Midbrain (tissue), 1 donor: ENCODE measurements around the gene KCNIP4.
"Not testable (repeated sequence)": the region's sequence is repeated elsewhere in the genome, so short reads cannot be mapped to it uniquely, and the experiment has no call there.

Source experiments
- DNase-seq: peaks from one replicate; lab custom pipeline; 2025; lab: John Stamatoyannopoulos, UW

Gene KCNIP4

GRCh38 chr4:21366312-21366711 lies 582.3 kb downstream of the KCNIP4 start:
- no peak for DNase-seq

- no peak for DNase-seq
Observed at GRCh38 chr4:21363701-21364100, 584.9 kb downstream of the KCNIP4 start.

GRCh38 chr4:21352354-21352753 lies 596.2 kb downstream of the KCNIP4 start:
- not testable (repeated sequence) for DNase-seq

- no peak for DNase-seq
Observed at GRCh38 chr4:21347142-21347541, 601.4 kb downstream of the KCNIP4 start.

- DNase-seq: no peak
Observed at GRCh38 chr4:21327976-21328700, 620.4 kb downstream of the KCNIP4 start.

GRCh38 chr4:21320034-21320433 lies 628.5 kb downstream of the KCNIP4 start:
- no peak for DNase-seq

- no peak for DNase-seq
Observed at GRCh38 chr4:21307709-21308108, 640.9 kb downstream of the KCNIP4 start.

GRCh38 chr4:21304540-21304887 lies 644.1 kb downstream of the KCNIP4 start:
- no peak for DNase-seq

- DNase-seq: no peak
Observed at GRCh38 chr4:21290562-21290961, 658.0 kb downstream of the KCNIP4 start.

- DNase-seq: no peak
Observed at GRCh38 chr4:21276046-21276445, 672.5 kb downstream of the KCNIP4 start.

- no peak for DNase-seq
Observed at GRCh38 chr4:21271439-21272052, 677.0 kb downstream of the KCNIP4 start.

- no peak for DNase-seq
Observed at GRCh38 chr4:21248331-21248730, 700.2 kb downstream of the KCNIP4 start.

GRCh38 chr4:21242163-21242562 lies 706.4 kb downstream of the KCNIP4 start:
- DNase-seq: no peak

- DNase-seq: no peak
Observed at GRCh38 chr4:21226637-21227538, 721.7 kb downstream of the KCNIP4 start.

- DNase-seq: no peak
Observed at GRCh38 chr4:21211846-21212245, 736.7 kb downstream of the KCNIP4 start.

GRCh38 chr4:21209860-21210259 lies 738.7 kb downstream of the KCNIP4 start:
- DNase-seq: no peak

GRCh38 chr4:21205821-21206531 lies 742.6 kb downstream of the KCNIP4 start:
- no peak for DNase-seq

- DNase-seq: no peak
Observed at GRCh38 chr4:21203416-21203815, 745.2 kb downstream of the KCNIP4 start.

- DNase-seq: no peak
Observed at GRCh38 chr4:21202959-21203358, 745.6 kb downstream of the KCNIP4 start.

GRCh38 chr4:21198683-21199082 lies 749.9 kb downstream of the KCNIP4 start:
- DNase-seq: no peak

GRCh38 chr4:21195682-21196081 lies 752.9 kb downstream of the KCNIP4 start:
- DNase-seq: no peak

GRCh38 chr4:21192367-21192766 lies 756.2 kb downstream of the KCNIP4 start:
- DNase-seq: no peak
